GM12878 (cell line): ENCODE results near the gene METTL4. TPM values are rescaled to one million over a fixed set of nuclear protein-coding genes. Genes with fewer than 3 reads are reported as not detected.

Experiments used
- ATAC-seq: fragments of 200-7000 bp; cut with Tn5 transposase; 3 replicates; pipeline ENCODE4 v1.9.1; 2020; ENCODE audit warnings: mild to moderate bottlenecking, moderate library complexity
- BruUV-seq: library from RNA; stranded (reverse); fragments of 400-500 nt; replicated peaks from 2 replicates; lab custom pipeline; 2021; lab: Mats Ljungman, UMichigan
- CTCF ChIA-PET: fragments of 300-600 bp; sonication (Branson Sonifier 250); formaldehyde crosslinking; extraction: SDS; loops from one replicate; lab custom pipeline; 2021; ENCODE audit warnings: inconsistent platforms; lab: Yijun Ruan, JAX
- POLR2A ChIA-PET: fragments of 350-600 bp; formaldehyde crosslinking; extraction: SDS; loops from one replicate; lab custom pipeline; 2021; ENCODE audit warnings: inconsistent platforms; lab: Charles Lee
- RAD21 ChIA-PET: fragments of 300-600 bp; sonication (Branson Sonifier 250); formaldehyde crosslinking; loops from one replicate; lab custom pipeline; 2023; ENCODE audit warnings: antibody characterized with exemption; ENCODE audit not compliant: unreplicated experiment; lab: Charles Lee
- SMC1A ChIA-PET: fragments of 300-600 bp; sonication (Branson Sonifier 250); formaldehyde crosslinking; loops from one replicate; lab custom pipeline; 2023; ENCODE audit not compliant: unreplicated experiment, uncharacterized antibody; lab: Charles Lee
- DNase-seq: peaks from one replicate; pipeline ENCODE4 v3.0.0-alpha.2; 2011; ENCODE audit warnings: low read depth, low spot score
- FAIRE-seq: peaks from 3 replicates; lab custom pipeline; 2011; peaks lifted over from hg19 to GRCh38; lab: Jason Lieb, UNC
- H2AFZ ChIP-seq: 2 replicates; pipeline ENCODE4 v1.6.0; 2011; ENCODE audit warnings: low read depth, low read length, control low read depth; ENCODE audit not compliant: control insufficient read depth
- H3K27ac ChIP-seq: 2 replicates; pipeline ENCODE4 v1.5.1; 2011; ENCODE audit warnings: control low read depth; ENCODE audit not compliant: control insufficient read depth, insufficient read depth
- H3K27me3 ChIP-seq, 2 experiments: replicated peaks in 1 of 2; 2 replicates each; pipeline versions ENCODE4 v1.6.0 to v1.6.1; 2011; ENCODE audit warnings: low read length in 1 of 2; ENCODE audit not compliant: control insufficient read depth in 2 of 2, insufficient read depth in 2 of 2
- H3K36me3 ChIP-seq, 2 experiments: 2 replicates each; pipeline ENCODE4 v1.5.1; 2011; ENCODE audit warnings: low read length in 1 of 2; ENCODE audit not compliant: control insufficient read depth in 2 of 2, insufficient read depth in 2 of 2
- H3K4me1 ChIP-seq: 2 replicates; pipeline ENCODE4 v1.6.1; 2011; ENCODE audit warnings: mild to moderate bottlenecking, low read length, moderate library complexity, mixed read lengths; ENCODE audit not compliant: control insufficient read depth, insufficient read depth
- H3K4me2 ChIP-seq: 2 replicates; pipeline ENCODE4 v1.6.0; 2011; ENCODE audit warnings: control low read depth; ENCODE audit not compliant: control insufficient read depth, insufficient read depth
- H3K4me3 ChIP-seq: fragments of 200-600 bp; sonication (generic); 2 replicates; pipeline ENCODE4 v1.5.1; 2016
- H3K79me2 ChIP-seq: 2 replicates; pipeline ENCODE4 v1.6.0; 2011; ENCODE audit warnings: low read length; ENCODE audit not compliant: control insufficient read depth, insufficient read depth
- H3K9ac ChIP-seq: 2 replicates; pipeline ENCODE4 v1.8.0; 2011; ENCODE audit warnings: low read length, control low read depth, mixed read lengths; ENCODE audit not compliant: control insufficient read depth, insufficient read depth
- H3K9me3 ChIP-seq: replicated peaks from 3 replicates; pipeline ENCODE4 v1.5.1; 2011; ENCODE audit warnings: mild to moderate bottlenecking, low read length; ENCODE audit not compliant: control insufficient read depth, insufficient read depth
- H4K20me1 ChIP-seq: 2 replicates; pipeline ENCODE4 v1.6.0; 2011; ENCODE audit not compliant: control insufficient read depth, insufficient read depth
- BACH1 ChIP-seq: fragments of 450-650 bp; IDR thresholded peaks from 2 replicates; pipeline ENCODE4 v1.6.1; 2017; ENCODE audit warnings: mild to moderate bottlenecking, borderline replicate concordance
- CBX3 ChIP-seq: fragments of 200-600 bp; sonication (generic); IDR thresholded peaks from 2 replicates; pipeline ENCODE4 v1.6.1; 2016; ENCODE audit warnings: low read depth, borderline replicate concordance
- CEBPB ChIP-seq, 2 experiments: fragments of 150-350 bp in 1 of 2; IDR thresholded peaks; 2 replicates each; pipeline ENCODE4 v1.6.1; 2012 to 2014; ENCODE audit warnings: low read depth in 2 of 2, low read length in 2 of 2, borderline replicate concordance in 1 of 2, inconsistent platforms in 1 of 2
- CREM ChIP-seq: IDR thresholded peaks from 2 replicates; pipeline ENCODE4 v1.6.1; 2014; ENCODE audit warnings: antibody characterized with exemption, low read depth
- KDM1A ChIP-seq: fragments of 200-600 bp; sonication (generic); IDR thresholded peaks from 2 replicates; pipeline ENCODE4 v1.6.1; 2016; ENCODE audit warnings: borderline replicate concordance
- NR2C1 ChIP-seq: fragments of 450-650 bp; IDR thresholded peaks from 2 replicates; pipeline ENCODE4 v1.6.1; 2017; ENCODE audit warnings: antibody characterized with exemption, mild to moderate bottlenecking, moderate library complexity
- POLR2A ChIP-seq: IDR thresholded peaks from 2 replicates; pipeline ENCODE4 v1.6.1; 2011; ENCODE audit warnings: low read depth, mild to moderate bottlenecking, low read length
- SMARCA5 ChIP-seq: fragments of 450-650 bp; IDR thresholded peaks from 2 replicates; pipeline ENCODE4 v1.6.1; 2017; ENCODE audit warnings: mild to moderate bottlenecking
- STAT3 ChIP-seq: IDR thresholded peaks from 2 replicates; pipeline ENCODE4 v1.6.1; 2011; ENCODE audit warnings: low read depth, low read length, improper control_type of control experiment
- TARDBP ChIP-seq: IDR thresholded peaks from 2 replicates; pipeline ENCODE4 v1.6.1; 2016; ENCODE audit warnings: borderline replicate concordance
- ZNF274 ChIP-seq: IDR thresholded peaks from one replicate; pipeline ENCODE4 v1.8.0; 2011; ENCODE audit not compliant: insufficient read length, insufficient read depth
- WGBS: methylation state at CpG from one replicate; pipeline ENCODE4 v1.1.6; 2016; ENCODE audit warnings: low lambda C conversion rate; ENCODE audit not compliant: insufficient replicate concordance, insufficient coverage; ENCODE audit errors: missing lambda C conversion rate; 5-methylcytosine and 5-hydroxymethylcytosine counted together
- in situ Hi-C: fragments of 300-500 bp; cut with MboI; formaldehyde crosslinking; loops from 9 replicates; pipeline ENCODE4 v1.14.3; 2018; ENCODE audit warnings: mixed read lengths
- intact Hi-C: fragments of 100-400 bp; cut with micrococcal nuclease; formaldehyde crosslinking; loops from one replicate; pipeline ENCODE4 v1.14.2; 2022; ENCODE audit not compliant: unreplicated experiment
- polyA plus RNA-seq, 11 experiments: library from polyadenylated mRNA; depleted of rRNA in 4 of 11; unstranded in 6 of 11; stranded (reverse) in 5 of 11; fragments of >200 nt; fragmentation: Nextera tagmentation in 4 of 11; fragmentation: Illumina TruSeq in 1 of 11; extraction: Ambion mirVana in 4 of 11; extraction: Trizol in 1 of 11; gene quantifications; 1 replicate in 1 of 11; 2 replicates in 10 of 11; pipeline versions ENCODE4 v1.2.1 to v1.2.3, GENCODE V29; 2011 to 2016; ENCODE audit warnings: inconsistent platforms in 2 of 11, missing spikeins in 2 of 11, low read depth in 1 of 11
- total RNA-seq, 4 experiments: library from RNA; depleted of rRNA in 3 of 4; stranded (reverse); fragments of >200 nt in 3 of 4; fragmentation: Illumina TruSeq in 1 of 4; extraction: Trizol in 1 of 4; gene quantifications; 2 replicates each; pipeline versions ENCODE4 v1.2.1 to v1.2.3, GENCODE V29; 2013 to 2021
- TF ChIP-seq, protein P1 (sequence below): IDR thresholded peaks from 2 replicates; pipeline ENCODE4 v1.6.1; 2011; ENCODE audit warnings: borderline replicate concordance, low read depth, mild to moderate bottlenecking, moderate library complexity, mixed read lengths, low read length; ENCODE audit not compliant: insufficient read depth; ENCODE audit errors: extremely low read length
- TF ChIP-seq, protein P2 (sequence below): fragments of 450-650 bp; IDR thresholded peaks from 2 replicates; pipeline ENCODE4 v1.6.1; 2017; ENCODE audit warnings: mild to moderate bottlenecking, moderate library complexity
- TF ChIP-seq, protein P3 (sequence below): fragments of 150-350 bp; IDR thresholded peaks from 2 replicates; pipeline ENCODE4 v1.6.1; 2016; ENCODE audit warnings: low read depth, low read length
- TF ChIP-seq, protein P4 (sequence below): fragments of 450-650 bp; IDR thresholded peaks from 2 replicates; pipeline ENCODE4 v1.6.1; 2018; ENCODE audit warnings: mild to moderate bottlenecking, low read depth, moderate library complexity; ENCODE audit not compliant: partially characterized antibody

METTL4 gene
- total and polyA plus RNA-seq, 10 of the 15 experiments (the other 5 are each of a cell fraction or from before 2014, with no cell fraction given), result 4.9 to 15.2 (median 12.3) TPM

DNA sequence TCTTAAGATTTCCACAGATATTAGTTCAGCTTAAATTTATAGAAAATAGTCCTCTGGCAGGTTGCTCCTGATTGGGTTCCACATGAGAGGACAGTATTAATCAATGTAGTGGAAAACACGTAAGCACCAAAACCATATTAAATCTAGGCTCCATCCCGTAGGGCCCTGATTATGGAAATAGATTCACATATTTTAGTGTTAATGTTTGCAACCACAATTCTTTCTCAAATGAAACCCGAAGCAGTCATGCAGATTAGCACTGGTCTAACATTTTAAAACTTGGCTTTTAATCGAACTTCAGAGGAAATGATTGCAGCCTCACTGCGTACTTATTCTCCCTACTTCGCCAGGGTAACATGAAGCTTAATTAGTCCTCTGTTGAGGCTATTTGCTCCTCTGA, 60.9 kb downstream of the METTL4 start:
- in situ Hi-C loops, result no loop called here
- Histone ChIP-seq H3K9me3 (no peaks in the 10 kb centered on the region), H3K4me1 (no peaks in the 10 kb centered on the region), H3K4me2 (no peak overlapping the region), H3K4me3 (no peak overlapping the region), H3K27me3 (no peaks in the 10 kb centered on the region), H3K9ac (no peak overlapping the region), H3K36me3 (no peaks in the 10 kb centered on the region), H3K79me2 (no peaks in the 10 kb centered on the region), H3K27ac (no peak overlapping the region), H2AFZ (no peak overlapping the region), H4K20me1 (no peaks in the 10 kb centered on the region)
- CTCF ChIA-PET, result no interaction called here
- SMC1A ChIA-PET, result no interaction called here
- ATAC-seq (no peak), DNase-seq (no peak), FAIRE-seq (no peak)
- intact Hi-C loops, result no loop called here
- WGBS, result 32% methylated on average over 6 of the region's 6 CpGs
- no TSS peak for BruUV-seq
- POLR2A ChIA-PET, result no interaction called here
- RAD21 ChIA-PET, result no interaction called here
- TF ChIP-seq ZNF274 (no peak), CEBPB (IDR thresholded peaks at IDR 0.05; ENCODE audit: borderline replicate concordance in 1 of 2, low read depth in 2 of 2, low read length in 2 of 2) (no peak), SMARCA5 (no peak), STAT3 (no peak), TARDBP (no peak), CREM (no peak), BACH1 (no peak), CBX3 (no peak), NR2C1 (no peak), KDM1A (no peak), POLR2A (no peak)
- TF ChIP-seq, protein P1, sequence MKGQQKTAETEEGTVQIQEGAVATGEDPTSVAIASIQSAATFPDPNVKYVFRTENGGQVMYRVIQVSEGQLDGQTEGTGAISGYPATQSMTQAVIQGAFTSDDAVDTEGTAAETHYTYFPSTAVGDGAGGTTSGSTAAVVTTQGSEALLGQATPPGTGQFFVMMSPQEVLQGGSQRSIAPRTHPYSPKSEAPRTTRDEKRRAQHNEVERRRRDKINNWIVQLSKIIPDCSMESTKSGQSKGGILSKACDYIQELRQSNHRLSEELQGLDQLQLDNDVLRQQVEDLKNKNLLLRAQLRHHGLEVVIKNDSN, result no peak
- TF ChIP-seq, protein P2, sequence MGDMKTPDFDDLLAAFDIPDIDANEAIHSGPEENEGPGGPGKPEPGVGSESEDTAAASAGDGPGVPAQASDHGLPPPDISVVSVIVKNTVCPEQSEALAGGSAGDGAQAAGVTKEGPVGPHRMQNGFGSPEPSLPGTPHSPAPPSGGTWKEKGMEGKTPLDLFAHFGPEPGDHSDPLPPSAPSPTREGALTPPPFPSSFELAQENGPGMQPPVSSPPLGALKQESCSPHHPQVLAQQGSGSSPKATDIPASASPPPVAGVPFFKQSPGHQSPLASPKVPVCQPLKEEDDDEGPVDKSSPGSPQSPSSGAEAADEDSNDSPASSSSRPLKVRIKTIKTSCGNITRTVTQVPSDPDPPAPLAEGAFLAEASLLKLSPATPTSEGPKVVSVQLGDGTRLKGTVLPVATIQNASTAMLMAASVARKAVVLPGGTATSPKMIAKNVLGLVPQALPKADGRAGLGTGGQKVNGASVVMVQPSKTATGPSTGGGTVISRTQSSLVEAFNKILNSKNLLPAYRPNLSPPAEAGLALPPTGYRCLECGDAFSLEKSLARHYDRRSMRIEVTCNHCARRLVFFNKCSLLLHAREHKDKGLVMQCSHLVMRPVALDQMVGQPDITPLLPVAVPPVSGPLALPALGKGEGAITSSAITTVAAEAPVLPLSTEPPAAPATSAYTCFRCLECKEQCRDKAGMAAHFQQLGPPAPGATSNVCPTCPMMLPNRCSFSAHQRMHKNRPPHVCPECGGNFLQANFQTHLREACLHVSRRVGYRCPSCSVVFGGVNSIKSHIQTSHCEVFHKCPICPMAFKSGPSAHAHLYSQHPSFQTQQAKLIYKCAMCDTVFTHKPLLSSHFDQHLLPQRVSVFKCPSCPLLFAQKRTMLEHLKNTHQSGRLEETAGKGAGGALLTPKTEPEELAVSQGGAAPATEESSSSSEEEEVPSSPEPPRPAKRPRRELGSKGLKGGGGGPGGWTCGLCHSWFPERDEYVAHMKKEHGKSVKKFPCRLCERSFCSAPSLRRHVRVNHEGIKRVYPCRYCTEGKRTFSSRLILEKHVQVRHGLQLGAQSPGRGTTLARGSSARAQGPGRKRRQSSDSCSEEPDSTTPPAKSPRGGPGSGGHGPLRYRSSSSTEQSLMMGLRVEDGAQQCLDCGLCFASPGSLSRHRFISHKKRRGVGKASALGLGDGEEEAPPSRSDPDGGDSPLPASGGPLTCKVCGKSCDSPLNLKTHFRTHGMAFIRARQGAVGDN, result no peak
- TF ChIP-seq, protein P3, sequence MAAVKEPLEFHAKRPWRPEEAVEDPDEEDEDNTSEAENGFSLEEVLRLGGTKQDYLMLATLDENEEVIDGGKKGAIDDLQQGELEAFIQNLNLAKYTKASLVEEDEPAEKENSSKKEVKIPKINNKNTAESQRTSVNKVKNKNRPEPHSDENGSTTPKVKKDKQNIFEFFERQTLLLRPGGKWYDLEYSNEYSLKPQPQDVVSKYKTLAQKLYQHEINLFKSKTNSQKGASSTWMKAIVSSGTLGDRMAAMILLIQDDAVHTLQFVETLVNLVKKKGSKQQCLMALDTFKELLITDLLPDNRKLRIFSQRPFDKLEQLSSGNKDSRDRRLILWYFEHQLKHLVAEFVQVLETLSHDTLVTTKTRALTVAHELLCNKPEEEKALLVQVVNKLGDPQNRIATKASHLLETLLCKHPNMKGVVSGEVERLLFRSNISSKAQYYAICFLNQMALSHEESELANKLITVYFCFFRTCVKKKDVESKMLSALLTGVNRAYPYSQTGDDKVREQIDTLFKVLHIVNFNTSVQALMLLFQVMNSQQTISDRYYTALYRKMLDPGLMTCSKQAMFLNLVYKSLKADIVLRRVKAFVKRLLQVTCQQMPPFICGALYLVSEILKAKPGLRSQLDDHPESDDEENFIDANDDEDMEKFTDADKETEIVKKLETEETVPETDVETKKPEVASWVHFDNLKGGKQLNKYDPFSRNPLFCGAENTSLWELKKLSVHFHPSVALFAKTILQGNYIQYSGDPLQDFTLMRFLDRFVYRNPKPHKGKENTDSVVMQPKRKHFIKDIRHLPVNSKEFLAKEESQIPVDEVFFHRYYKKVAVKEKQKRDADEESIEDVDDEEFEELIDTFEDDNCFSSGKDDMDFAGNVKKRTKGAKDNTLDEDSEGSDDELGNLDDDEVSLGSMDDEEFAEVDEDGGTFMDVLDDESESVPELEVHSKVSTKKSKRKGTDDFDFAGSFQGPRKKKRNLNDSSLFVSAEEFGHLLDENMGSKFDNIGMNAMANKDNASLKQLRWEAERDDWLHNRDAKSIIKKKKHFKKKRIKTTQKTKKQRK, result no peak
- TF ChIP-seq, protein P4, sequence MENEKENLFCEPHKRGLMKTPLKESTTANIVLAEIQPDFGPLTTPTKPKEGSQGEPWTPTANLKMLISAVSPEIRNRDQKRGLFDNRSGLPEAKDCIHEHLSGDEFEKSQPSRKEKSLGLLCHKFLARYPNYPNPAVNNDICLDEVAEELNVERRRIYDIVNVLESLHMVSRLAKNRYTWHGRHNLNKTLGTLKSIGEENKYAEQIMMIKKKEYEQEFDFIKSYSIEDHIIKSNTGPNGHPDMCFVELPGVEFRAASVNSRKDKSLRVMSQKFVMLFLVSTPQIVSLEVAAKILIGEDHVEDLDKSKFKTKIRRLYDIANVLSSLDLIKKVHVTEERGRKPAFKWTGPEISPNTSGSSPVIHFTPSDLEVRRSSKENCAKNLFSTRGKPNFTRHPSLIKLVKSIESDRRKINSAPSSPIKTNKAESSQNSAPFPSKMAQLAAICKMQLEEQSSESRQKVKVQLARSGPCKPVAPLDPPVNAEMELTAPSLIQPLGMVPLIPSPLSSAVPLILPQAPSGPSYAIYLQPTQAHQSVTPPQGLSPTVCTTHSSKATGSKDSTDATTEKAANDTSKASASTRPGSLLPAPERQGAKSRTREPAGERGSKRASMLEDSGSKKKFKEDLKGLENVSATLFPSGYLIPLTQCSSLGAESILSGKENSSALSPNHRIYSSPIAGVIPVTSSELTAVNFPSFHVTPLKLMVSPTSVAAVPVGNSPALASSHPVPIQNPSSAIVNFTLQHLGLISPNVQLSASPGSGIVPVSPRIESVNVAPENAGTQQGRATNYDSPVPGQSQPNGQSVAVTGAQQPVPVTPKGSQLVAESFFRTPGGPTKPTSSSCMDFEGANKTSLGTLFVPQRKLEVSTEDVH, result no peak
